Measurements from ENCODE around the gene DYRK2.

GRCh38 chr12:67633024-67633610, 15.4 kb upstream of the DYRK2 start:
- TF ChIP-seq CTCF (IDR thresholded peaks at IDR 0.05 in 8 of 11, conservative IDR thresholded peaks at IDR 0.05 in 3 of 11) (no peak), POLR2A (IDR thresholded peaks at IDR 0.05) (no peak)
